Trophoblast cell (in vitro differentiated cells and primary cell): ENCODE data around the gene S100A3.

Source experiments
- DNase-seq, 2 donors: peaks; one replicate each; pipeline ENCODE4 v3.0.0-alpha.2; 2016
- H2AFZ ChIP-seq: 2 replicates; pipeline ENCODE4 v1.6.1; 2013; ENCODE audit warnings: low read length, moderate library complexity, mild to moderate bottlenecking; ENCODE audit not compliant: insufficient read depth, poor library complexity
- H2AK5ac ChIP-seq: 2 replicates; pipeline ENCODE4 v1.6.1; 2013; ENCODE audit warnings: mild to moderate bottlenecking, low read length
- H2BK120ac ChIP-seq: 2 replicates; pipeline ENCODE4 v1.6.1; 2013; ENCODE audit warnings: low read length, mild to moderate bottlenecking, moderate library complexity; ENCODE audit not compliant: insufficient read depth, poor library complexity
- H2BK12ac ChIP-seq: 2 replicates; pipeline ENCODE4 v1.6.1; 2013; ENCODE audit warnings: mild to moderate bottlenecking, low read length, moderate library complexity
- H2BK5ac ChIP-seq: 2 replicates; pipeline ENCODE4 v1.6.1; 2013; ENCODE audit warnings: low read length, low read depth, moderate library complexity, mild to moderate bottlenecking; ENCODE audit not compliant: poor library complexity
- H3K14ac ChIP-seq: 2 replicates; pipeline ENCODE4 v1.6.1; 2013; ENCODE audit warnings: mild to moderate bottlenecking, low read length
- H3K18ac ChIP-seq: 2 replicates; pipeline ENCODE4 v1.6.1; 2013; ENCODE audit warnings: mild to moderate bottlenecking, low read length
- H3K23ac ChIP-seq: 2 replicates; pipeline ENCODE4 v1.6.1; 2013; ENCODE audit warnings: low read length
- H3K27ac ChIP-seq: 2 replicates; pipeline ENCODE4 v1.5.1; 2013; ENCODE audit warnings: low read depth, mild to moderate bottlenecking, inconsistent platforms, low read length, moderate library complexity
- H3K27me3 ChIP-seq: 2 replicates; pipeline ENCODE4 v1.6.1; 2013; ENCODE audit warnings: inconsistent platforms, mild to moderate bottlenecking, low read length, moderate library complexity; ENCODE audit not compliant: insufficient read depth
- H3K36me3 ChIP-seq, 2 experiments: 1 replicate in 1 of 2; 2 replicates in 1 of 2; pipeline ENCODE4 v1.6.1; 2013; ENCODE audit warnings: low read length in 2 of 2, mild to moderate bottlenecking in 2 of 2, moderate library complexity in 1 of 2; ENCODE audit not compliant: insufficient read depth in 2 of 2, control insufficient read depth in 1 of 2
- H3K4ac ChIP-seq: 2 replicates; pipeline ENCODE4 v1.6.1; 2013; ENCODE audit warnings: low read depth, mild to moderate bottlenecking, low read length, moderate library complexity
- H3K4me1 ChIP-seq, 2 experiments: 1 replicate in 1 of 2; 2 replicates in 1 of 2; pipeline ENCODE4 v1.6.1; 2013; ENCODE audit warnings: low read length in 2 of 2, mild to moderate bottlenecking in 2 of 2, moderate library complexity in 1 of 2; ENCODE audit not compliant: insufficient read depth in 2 of 2, control insufficient read depth in 1 of 2
- H3K4me2 ChIP-seq: 2 replicates; pipeline ENCODE4 v1.6.1; 2013; ENCODE audit warnings: inconsistent platforms, mild to moderate bottlenecking, low read length, moderate library complexity
- H3K4me3 ChIP-seq: 2 replicates; pipeline ENCODE4 v1.5.1; 2013; ENCODE audit warnings: mild to moderate bottlenecking, low read depth, low read length, inconsistent platforms
- H3K79me1 ChIP-seq: one replicate; pipeline ENCODE4 v1.6.1; 2013; ENCODE audit warnings: low read length
- H3K79me2 ChIP-seq: 2 replicates; pipeline ENCODE4 v1.6.1; 2013; ENCODE audit warnings: low read length, mild to moderate bottlenecking; ENCODE audit not compliant: control insufficient read depth, insufficient read depth, poor library complexity
- H3K9ac ChIP-seq: 2 replicates; pipeline ENCODE4 v1.6.1; 2013; ENCODE audit warnings: mild to moderate bottlenecking, low read length
- H3K9me3 ChIP-seq: 2 replicates; pipeline ENCODE4 v1.6.1; 2013; ENCODE audit warnings: low read depth, mild to moderate bottlenecking, control low read depth, inconsistent platforms, low read length; ENCODE audit not compliant: insufficient read depth
- H4K12ac ChIP-seq: 2 replicates; pipeline ENCODE4 v1.6.1; 2013; ENCODE audit warnings: low read depth, mild to moderate bottlenecking, low read length, moderate library complexity
- H4K8ac ChIP-seq: 2 replicates; pipeline ENCODE4 v1.6.1; 2013; ENCODE audit warnings: low read depth, mild to moderate bottlenecking, low read length, moderate library complexity
- H4K91ac ChIP-seq: one replicate; pipeline ENCODE4 v1.6.1; 2013; ENCODE audit warnings: low read depth, mild to moderate bottlenecking, low read length, moderate library complexity
- WGBS: extraction: QIAGEN DNeasy Blood & Tissue Kit; methylation state at CpG from one replicate; pipeline ENCODE4 v1.1.7; 2013; ENCODE audit warnings: missing lambda C conversion rate; ENCODE audit not compliant: insufficient read length, insufficient coverage; ENCODE audit errors: extremely low coverage; 5-methylcytosine and 5-hydroxymethylcytosine counted together

The S100A3 gene

DNA sequence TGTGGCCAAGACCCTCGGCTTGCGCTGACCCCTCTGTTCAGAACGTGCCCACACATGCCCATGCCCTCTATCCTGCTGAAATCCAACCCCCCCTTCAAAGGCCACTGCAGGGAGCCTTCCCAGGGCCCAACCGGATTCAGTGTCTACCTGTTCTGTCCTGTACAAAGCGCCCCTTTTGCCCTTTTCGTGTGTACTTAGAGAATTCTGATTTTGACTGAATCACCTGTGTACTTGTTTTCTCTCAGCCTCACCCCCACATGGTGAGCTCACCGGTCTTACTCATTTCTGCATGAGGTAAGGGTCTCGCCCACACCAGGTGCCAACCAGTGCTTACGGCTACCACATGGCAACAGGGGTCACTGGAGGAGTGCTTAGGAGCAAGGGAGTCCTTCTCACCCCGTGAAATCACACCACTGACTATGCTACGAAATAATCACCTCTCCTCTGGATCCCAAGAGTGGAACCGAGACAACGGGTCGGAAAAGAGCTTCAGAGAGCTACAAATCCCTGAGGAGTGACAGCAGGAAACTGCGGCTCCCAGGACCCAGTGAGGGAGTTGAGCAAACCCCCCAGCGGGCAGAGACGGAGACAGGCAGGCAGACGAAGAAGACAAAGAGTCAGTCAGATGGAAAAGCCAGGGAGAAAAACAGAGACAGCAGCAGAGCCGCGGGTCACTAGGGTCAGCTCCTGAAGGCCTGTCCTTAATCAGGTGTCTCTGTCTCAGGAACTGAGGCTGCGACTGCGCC is 18.7 kb upstream of the S100A3 start:
- Histone ChIP-seq H3K18ac (peak overlapping the region; percentile 98), H3K27me3 (no peaks in the 10 kb centered on the region), H3K4ac (peak overlapping the region; percentile 98), H2AK5ac (peak overlapping the region; percentile 99), H3K4me2 (peak overlapping the region; percentile 39), H3K36me3 (no peaks in the 10 kb centered on the region), H3K4me1 (peaks cover 39 to 51% of the 10 kb centered on the region in 2 experiments), H2BK12ac (peak overlapping the region; percentile 94), H3K27ac (peak overlapping the region; percentile 100), H3K23ac (no peak overlapping the region), H4K8ac (peak overlapping the region; percentile 91), H4K91ac (peak overlapping the region; percentile 100), H3K9ac (peak overlapping the region; percentile 71), H2BK5ac (peak overlapping the region; percentile 99), H2AFZ (peak overlapping the region; percentile 56), H3K4me3 (no peak overlapping the region), H3K9me3 (no peaks in the 10 kb centered on the region), H3K79me1 (peaks cover 59% of the 10 kb centered on the region), H2BK120ac (peak overlapping the region; percentile 100), H3K79me2 (peaks cover 16% of the 10 kb centered on the region), H3K14ac (peak overlapping the region; percentile 99), H4K12ac (peak overlapping the region; percentile 43)
- no CpG with 5 or more reads among the region's 22 CpGs for WGBS
- DNase-seq = peak; percentile 64 to 71

DNA sequence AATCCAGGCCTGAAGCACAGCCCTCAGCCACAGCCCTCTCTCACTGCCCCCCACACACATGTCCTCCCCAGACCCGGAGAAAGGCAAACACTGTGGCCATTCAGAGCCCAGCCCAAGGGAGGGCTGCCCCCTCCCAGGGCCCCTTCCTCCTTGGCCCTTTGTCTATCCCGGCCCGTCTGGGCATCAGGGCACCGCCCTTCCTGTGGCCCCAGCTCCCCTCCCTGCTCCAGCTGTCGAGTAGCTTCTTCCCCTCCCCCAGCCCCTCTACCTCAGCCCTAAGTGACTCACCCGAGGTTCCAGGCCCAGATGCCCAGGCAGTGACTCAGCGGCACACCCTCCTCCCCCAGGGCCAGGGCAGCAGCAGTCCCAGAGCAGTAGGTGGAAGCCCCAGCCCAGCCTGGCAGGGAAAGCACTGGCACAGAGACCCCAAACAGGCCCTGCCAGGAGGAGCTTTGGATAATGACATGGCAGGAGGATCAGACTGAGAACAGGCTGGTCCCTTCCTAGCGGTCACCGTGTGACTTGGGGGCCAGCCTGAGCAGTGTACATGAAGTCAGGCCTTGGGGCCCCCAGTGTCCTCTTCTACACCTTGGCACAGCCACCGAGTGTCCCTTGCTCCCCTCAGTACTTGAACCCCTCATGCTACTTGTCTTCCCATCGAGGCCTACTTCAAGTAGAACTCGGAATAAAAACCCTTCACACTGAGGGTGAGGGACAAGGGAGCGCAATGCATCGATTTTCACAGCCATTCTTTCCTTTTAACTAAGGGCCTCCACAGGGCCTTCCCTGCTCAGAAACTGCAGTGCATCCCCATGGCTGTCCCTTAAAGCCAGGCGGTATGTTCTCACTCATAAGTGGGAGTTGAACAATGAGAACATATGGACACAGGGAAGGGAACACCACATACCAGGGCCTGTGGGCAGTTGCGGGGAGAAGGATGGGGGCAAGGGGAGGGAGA is 17.6 kb upstream of the S100A3 start:
- H3K27me3 ChIP-seq = no peaks in the 10 kb centered on the region
- peak overlapping the region; percentile 100 for H2BK5ac ChIP-seq
- H2AK5ac ChIP-seq = peak overlapping the region; percentile 99
- H3K4me2 ChIP-seq = peak overlapping the region; percentile 30
- peak overlapping the region; percentile 98 for H3K18ac ChIP-seq
- peak overlapping the region; percentile 98 for H3K14ac ChIP-seq
- H3K27ac ChIP-seq = peak overlapping the region; percentile 100
- DNase-seq = peak; percentile 97
- peak overlapping the region; percentile 86 for H4K12ac ChIP-seq
- H2BK120ac ChIP-seq = peak overlapping the region; percentile 100
- no peaks in the 10 kb centered on the region for H3K9me3 ChIP-seq
- H3K4me3 ChIP-seq = peak overlapping the region; percentile 29
- no peaks in the 10 kb centered on the region for H3K36me3 ChIP-seq
- peaks cover 16% of the 10 kb centered on the region for H3K79me2 ChIP-seq
- H3K9ac ChIP-seq = peak overlapping the region; percentile 79
- H3K79me1 ChIP-seq = peaks cover 59% of the 10 kb centered on the region
- H4K8ac ChIP-seq = peak overlapping the region; percentile 94
- peaks cover 39 to 51% of the 10 kb centered on the region in 2 experiments for H3K4me1 ChIP-seq
- peak overlapping the region; percentile 100 for H4K91ac ChIP-seq
- no CpG with 5 or more reads among the region's 16 CpGs for WGBS
- H2AFZ ChIP-seq = peak overlapping the region; percentile 78
- peak overlapping the region; percentile 99 for H2BK12ac ChIP-seq
- H3K4ac ChIP-seq = peak overlapping the region; percentile 97
- H3K23ac ChIP-seq = peak overlapping the region; percentile 87

DNA sequence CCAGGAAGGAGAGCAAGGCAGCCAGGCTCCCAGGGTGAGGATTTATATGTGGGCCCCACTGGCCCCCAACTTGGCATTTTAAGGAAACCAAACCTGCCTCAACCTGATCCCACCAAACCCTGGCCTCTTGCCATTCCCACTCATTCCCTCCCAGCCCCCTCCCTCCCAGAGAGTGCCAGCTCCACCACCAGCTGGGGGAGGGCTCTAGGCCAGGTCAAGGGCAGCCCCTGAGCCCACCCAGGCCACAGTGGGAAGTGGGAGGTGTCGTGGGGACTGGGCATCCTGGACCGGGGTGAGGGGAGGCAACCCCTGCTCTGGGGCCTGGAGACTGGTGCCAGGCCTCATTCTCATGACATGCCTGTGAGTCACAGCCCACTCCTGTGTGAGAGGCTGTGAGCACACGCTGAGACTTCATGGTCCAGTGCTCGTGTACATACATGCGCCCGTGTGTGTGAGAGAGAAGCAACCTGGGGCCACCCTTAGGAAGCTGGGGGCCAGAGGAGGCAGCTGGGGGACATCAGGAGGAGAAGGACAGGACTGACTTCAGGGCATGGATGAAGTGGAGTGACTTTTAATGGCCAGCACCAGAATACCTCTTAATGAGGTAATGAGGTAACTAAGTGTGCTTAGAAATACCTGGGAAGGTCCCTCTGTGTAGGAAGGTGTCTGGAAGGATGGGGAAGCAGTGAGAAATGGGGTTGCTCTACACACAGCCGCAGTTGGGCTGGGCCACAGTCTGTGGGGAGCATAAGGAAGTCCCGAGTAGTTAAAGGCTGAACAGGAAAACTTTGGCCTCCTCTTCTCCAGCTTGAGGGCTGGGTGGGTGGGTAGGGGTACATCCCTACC is 16.7 kb upstream of the S100A3 start, which contains the start of gene S100A2:
S100A2 (minus strand) TSS at position 316 of the 846 bp plus-strand sequence. CDS start 1,967 bp downstream, outside the sequence.
- DNase-seq = peak; percentile 77 to 78
- Histone ChIP-seq H3K23ac (no peak within 1 kb of the TSS), H3K36me3 (no peaks in the 10 kb centered on the region), H3K9ac (no peak within 1 kb of the TSS), H3K18ac (peak within 1 kb of the TSS; percentile 98), H2AFZ (peak within 1 kb of the TSS; percentile 84), H3K27ac (peak within 1 kb of the TSS; percentile 100), H3K79me1 (peaks cover 59% of the 10 kb centered on the region), H3K79me2 (peaks cover 16% of the 10 kb centered on the region), H4K91ac (peak within 1 kb of the TSS; percentile 100), H3K4me2 (peak within 1 kb of the TSS; percentile 30), H2BK5ac (peak within 1 kb of the TSS; percentile 100), H3K4ac (peak within 1 kb of the TSS; percentile 97), H3K27me3 (no peaks in the 10 kb centered on the region), H3K4me1 (peaks cover 42 to 56% of the 10 kb centered on the region in 2 experiments), H3K9me3 (no peaks in the 10 kb centered on the region), H2AK5ac (peak within 1 kb of the TSS; percentile 99), H4K12ac (peak within 1 kb of the TSS; percentile 86), H3K14ac (peak within 1 kb of the TSS; percentile 98), H2BK120ac (peak within 1 kb of the TSS; percentile 100), H4K8ac (peak within 1 kb of the TSS; percentile 94), H2BK12ac (peak within 1 kb of the TSS; percentile 99), H3K4me3 (no peak within 1 kb of the TSS)
- no CpG with 5 or more reads among the region's 8 CpGs for WGBS
